DMS53 (cell line): ENCODE results near the gene PEX5L.

Experiments
- DNase-seq: peaks from one replicate; lab custom pipeline; 2025; lab: John Stamatoyannopoulos, UW

The PEX5L gene

DNA sequence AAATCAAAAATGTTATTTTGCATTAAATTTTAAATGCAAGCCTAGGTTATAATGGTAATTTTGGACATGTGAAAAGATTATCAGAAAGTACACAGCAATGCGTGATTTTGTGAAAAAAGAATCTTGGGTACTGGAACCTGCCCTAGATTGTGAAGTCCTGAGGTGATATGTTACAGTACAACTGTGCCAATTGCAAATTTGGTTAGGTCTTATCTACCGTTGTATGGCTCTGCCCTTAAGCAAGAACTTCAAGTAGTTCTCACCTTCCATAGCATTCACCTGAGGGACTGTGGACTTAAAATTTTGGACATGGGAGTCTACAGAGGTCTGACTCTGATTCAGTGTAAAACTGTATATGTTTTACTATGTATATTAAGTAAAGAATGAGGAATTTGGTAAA, 140.2 kb downstream of the PEX5L start:
- DNase-seq = no peak

DNA sequence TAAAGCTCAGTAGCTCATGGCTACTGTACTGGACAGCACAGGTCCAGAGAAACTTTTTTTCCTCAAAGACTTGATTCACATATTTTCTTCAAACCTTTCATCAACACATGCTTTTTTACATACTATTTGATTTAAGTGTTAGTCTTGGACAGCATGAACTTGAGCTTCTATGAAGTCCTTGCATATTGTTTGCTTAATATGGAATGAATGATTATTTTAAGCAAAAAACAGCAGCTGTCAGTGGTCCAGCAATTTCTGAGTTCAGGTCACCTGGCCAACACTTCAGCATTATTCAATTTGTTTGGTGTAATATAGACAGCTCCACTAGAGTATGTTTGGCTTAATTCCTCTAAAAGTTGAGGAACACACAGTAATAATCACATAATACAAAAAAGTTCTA, 141.4 kb downstream of the PEX5L start:
- no peak for DNase-seq

DNA sequence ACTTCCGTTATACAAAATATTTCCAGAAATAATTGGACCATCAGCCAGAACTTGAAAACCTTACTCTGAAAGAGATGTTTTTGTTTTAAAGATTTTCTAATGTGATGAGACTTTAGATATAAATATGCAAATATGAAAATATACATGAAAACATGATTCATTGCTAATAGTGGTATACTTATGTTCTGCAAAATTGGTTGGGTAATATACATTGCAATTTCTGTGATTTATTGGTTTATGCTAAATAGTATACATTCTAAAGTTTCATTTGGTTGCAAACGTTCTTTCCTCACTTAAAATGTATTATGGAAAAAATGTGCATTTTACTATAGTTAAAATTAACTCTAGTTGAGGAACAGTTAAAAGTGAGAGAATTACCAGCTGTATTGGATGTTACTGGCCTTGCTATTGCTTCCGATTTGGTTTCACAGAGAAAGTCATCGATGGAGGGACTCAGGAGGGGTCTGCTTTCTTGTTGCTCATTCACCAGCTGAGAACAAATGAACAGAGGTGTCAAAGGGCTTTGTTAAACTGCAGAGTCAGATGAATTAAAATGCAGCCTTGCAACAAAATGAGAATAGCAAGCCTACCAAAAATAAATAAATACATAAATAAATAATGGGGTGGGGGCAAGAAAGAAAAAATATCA, 149.3 kb downstream of the PEX5L start:
- no peak for DNase-seq

DNA sequence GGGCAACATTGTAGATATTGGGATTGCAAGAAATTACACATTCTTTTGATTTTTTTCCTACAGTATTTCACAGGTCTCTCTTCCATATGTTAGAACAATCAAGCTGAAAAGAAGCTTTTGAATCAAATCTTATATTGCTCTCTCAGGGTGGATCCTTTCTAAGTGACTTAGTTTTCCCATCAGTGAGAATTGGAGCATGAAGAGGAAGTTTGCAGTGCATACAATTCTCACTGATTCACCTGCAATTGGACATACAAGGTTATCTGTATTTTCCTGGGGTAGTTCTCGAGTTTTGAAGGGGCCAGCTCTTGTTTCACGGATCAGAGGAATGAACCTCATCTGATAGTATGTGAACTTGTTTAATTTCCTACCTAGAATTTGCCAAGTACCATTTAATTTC, 150.8 kb downstream of the PEX5L start:
- peak; percentile 5 for DNase-seq

DNA sequence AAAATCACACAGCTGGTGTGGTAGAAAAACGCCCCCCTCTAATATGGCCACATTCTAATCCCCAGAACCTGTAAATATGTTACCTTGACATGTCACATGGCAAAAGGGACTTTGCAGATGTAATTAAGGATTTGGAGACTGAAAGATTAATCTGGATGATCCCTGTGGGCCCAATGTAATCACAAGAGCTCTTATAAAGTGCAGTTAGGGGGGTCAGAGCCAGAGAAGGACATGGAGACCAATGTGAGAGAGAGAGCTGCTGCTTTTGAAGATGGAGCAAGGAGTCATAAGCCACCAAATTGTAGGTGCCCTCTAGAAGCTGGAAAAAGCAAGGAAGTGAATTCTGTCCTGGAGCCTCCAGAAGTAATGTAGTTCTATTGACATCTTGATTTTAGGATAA, 152.6 kb downstream of the PEX5L start:
- no peak for DNase-seq

DNA sequence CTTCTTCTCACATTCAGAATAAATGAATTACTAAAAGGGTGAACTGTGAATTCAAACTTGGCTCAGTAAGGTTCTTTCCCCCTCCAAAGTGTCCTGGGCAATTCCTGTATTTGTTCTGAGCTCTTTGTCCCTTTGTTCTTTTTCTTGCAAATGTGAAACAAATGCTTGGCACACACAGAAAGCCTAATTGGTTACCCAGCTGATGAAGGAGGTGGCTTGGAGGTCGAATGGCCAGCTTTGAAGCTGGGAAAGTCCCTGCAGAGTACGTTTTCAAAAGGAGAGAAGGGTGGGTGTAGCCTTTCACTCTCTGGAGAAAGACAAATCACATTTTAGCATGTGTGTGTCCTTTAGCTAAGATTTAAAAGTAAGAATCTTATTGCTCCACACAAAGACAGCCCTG, 154.4 kb downstream of the PEX5L start:
- DNase-seq = peak; percentile 6

DNA sequence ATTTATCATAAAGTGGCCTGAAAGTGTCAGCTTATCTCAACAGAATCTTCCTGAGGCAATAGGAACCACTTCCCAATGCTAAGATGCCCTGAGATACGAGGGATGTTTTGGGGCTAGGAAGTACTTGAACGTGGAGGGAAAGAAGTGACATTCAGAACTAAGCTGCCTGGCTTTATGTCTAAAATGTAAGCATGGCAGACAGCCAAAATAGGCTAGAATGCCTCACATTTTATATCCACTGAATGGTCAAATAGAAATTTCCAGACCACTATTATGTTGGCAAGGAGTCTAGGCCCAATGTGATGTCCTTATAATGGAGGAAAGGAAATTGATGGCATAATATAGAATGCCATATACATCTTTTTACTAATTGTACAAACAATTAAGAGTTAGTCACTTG, 154.9 kb downstream of the PEX5L start:
- DNase-seq = no peak

DNA sequence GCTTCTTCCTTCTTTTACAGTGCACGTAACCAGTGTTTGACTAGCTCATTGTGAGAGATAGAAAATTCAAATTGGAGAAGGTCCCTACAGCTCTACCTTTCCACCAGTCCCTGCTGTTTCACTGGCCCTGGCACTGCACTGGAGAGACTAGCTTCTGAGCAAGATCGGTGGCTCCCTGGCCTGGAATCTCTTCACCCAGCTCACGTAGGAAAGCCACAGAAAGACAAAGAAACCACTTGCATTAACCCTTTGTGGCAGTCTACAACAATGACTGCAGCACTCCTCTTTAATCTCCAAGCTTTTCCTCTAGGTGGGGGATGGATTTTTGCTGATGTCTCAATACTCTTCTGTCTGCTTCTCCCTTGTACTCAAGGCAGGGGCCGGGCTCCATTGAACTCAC, 155.9 kb downstream of the PEX5L start:
- no peak for DNase-seq

DNA sequence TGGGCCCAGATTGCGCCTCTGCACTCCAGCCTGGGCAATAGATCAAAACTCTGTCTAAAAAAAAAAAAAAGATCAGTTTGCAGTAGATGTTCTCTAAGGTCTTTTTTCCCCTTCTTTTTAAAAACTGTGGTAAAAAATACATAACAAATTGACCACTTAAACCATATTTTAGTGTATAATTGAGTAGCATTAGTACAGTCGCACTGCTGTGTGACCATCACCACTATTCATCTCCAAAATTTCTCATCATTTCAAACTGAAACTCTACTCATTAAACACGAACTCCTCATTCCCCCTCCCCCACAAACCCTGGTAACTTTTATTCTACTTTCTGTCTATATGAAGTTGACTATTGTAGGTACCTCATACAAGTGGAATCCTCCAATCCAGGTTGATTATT, 160.3 kb downstream of the PEX5L start:
- DNase-seq = no peak

DNA sequence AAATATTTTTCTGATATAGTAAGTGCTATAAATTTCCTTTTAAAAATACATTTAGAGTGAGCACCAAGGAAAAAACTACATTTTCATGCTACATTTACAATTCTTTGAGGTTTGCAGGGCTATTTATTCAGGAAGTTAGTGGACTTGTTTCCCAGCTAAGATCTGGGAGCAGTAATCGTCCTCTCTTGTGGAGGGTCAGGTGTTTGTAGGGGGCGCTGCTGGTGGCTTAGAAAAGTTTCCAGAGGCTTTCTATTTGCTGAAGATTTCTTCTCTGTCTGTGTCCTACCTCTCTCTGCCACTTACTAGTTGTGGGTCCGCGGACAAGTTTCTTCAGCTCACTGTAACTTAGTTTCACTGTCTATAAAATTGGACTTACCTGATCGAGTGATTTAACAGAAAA, 163.9 kb downstream of the PEX5L start:
- DNase-seq = no peak

DNA sequence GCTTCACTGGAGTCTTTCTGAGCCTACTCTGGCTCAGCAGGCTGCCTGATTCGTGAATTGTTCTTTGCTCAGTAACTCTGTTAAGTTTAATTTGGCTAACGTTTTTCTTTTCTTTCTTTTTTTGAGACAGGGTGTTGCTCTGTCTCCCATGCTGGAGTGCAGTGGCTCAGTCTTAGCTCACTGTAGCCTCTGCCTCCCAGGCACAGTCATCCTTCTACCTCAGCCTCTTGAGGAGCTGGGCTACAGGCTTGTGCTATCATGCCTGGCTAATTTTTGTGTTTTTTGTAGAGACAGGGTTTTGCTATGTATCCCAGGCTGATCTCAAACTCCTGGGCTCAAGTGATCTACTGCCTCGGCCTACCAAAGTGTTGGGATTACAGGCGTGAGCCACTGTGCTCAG, 165.0 kb downstream of the PEX5L start:
- no peak for DNase-seq

DNA sequence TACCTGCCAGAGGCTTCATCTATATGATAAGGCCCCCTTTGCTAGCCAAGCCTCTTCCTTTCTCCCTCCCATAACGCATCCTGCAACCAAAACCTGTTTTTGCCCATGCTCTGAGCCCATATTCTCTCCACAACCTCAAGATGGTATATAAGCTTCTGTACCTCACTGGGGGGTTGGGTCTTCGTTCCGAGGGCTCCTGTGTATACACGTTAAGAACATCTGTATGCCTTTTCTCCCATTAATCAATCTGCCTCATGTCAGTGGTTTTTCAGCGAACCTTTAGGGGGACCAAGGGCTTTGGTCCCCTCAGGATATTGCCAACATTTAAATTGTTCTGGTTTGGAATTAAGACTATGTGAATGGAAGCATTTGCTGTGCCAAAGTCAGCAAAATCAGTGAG, 168.0 kb downstream of the PEX5L start:
- no peak for DNase-seq

DNA sequence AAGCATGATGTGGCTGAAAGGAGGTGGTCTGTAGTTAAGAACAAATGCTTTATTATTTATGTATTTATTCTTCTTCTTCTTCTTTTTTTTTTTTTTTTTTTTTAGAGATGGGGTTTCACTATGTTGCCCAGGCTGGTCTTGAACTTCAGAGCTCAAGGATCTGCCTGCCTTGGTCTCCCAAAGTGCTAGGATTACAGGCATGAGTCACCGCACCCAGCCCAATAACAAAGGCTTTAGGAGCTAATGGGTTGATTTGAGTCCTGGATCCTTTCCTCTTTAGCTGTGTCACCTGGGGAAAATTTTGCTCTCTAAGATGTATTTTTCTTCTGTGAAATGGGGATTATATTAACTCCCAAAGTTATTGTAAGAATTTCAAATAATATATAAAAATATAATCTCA, 168.8 kb downstream of the PEX5L start:
- DNase-seq = no peak

DNA sequence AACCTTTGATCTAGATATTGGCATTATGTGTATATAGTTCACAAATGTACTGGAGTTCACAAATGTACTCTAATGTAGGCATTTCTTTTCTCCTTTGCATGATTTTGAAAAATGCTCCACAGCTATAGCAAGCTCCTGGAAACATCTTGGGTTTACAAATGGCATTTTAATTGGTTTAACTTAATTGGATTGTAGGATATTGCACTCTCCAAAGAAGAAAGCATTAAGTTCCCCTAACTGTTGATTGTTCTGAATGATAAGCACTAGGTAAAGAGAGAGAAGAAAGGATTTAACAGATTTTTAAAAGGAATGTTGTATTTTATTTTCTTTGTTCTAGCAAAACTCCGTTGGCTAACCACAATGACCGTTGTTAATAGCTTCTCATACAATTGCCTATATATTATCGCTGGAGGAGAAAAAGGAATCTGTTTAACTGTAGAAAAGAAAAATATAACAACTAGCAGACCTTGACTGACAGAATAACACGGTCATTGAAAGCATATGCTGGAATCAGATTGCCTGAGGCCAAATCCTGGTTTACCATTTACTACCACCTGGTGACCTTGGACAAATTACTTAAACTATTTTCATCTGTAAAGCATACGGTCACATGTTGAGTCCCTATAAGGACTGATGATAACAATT, 170.8 kb downstream of the PEX5L start:
- DNase-seq = no peak

DNA sequence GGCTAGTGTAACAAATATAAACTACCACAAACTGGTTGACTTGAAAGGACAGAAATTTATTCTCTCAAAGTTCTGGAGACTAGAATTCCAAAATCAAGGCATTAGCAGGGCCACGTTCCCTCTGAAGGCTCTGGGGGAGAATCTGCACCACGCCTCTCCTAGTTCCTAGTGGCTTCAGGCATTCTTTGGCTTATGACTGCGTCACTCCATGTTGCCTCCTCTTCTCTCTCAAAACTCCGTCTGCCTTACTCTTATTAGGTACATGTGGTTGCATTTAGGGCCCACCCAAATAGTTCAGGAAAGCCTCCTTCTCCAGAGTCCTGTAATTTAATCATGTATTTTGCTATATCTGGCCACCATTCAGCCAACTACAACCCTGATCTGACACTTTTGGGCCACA, 174.8 kb downstream of the PEX5L start:
- DNase-seq = no peak

DNA sequence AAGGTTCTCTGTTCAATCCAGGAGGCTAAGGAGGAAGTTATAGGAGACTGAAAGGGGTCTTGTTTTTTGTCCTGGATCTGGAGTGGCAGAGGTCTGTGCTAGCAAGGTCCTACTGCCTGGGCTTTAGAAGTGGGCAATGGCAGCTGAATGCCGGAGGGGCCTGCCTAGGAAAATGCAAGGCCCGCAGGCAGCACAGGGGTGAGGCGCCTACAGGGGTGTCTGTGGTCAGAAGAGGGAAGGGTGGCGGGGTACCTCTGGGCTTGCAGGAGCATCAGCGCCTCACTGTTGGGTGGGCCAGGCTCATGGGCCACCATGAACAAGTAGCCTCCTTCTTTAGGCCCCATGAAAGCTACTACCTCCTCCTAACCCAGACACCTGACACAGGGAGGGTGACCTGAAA, 175.4 kb downstream of the PEX5L start:
- DNase-seq = no peak

DNA sequence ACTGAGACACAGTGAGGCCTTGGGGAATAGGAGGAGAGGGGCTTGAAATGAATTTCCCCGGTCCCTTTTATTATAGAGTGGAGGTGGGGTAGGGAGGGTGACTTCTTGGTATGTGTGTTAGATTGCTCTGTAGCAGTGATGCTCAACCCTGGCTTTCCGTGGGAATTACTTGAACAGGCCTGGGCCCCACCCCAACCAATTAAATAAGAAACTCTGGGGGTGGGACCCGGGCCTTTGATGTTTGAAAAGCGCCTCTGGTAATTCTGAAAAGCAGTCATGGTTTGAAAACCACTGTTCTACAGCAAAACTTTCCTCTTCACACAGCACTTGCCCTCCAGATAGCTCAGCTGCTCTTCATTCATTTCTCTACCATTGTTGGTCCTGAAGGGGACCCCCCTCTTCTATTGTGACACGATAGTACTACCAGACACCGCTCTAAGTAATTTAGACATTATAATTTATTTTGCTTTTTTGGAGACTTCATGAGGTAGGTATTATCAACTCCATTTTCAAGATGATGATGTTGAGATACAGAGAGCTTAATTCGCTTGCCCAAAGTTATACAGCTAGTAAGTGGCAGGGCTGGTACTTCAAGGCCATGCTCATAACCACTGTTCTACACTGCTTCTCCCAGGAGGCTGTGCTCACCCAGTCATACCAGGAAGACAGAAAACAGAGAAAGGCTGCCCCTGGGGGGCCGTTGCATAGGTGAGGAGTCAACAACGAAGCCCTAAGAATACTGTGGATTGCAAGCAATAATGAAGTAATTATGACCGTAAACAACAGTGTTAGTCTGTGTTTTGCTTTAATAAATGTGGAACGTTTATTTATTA, 176.2 kb downstream of the PEX5L start:
- no peak for DNase-seq

DNA sequence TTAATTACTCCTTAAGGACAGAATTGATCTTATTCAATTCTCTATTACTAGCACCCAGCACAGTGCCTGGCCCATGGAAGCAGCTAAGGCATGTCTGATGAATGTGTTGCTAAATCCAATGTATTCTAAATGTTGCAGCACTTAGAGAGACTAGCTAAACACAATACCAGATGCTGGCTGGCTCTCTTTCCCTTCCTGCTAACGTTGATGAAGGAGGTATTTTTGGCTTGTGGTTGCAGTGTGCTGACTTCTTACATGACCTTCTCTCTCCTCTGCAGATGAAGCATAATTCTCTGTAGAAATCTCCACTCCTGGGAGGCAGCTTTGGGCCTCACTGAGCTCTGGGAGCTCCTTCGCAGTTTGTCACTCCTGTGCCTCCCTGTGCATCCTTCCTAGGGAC, 183.6 kb downstream of the PEX5L start:
- no peak for DNase-seq

DNA sequence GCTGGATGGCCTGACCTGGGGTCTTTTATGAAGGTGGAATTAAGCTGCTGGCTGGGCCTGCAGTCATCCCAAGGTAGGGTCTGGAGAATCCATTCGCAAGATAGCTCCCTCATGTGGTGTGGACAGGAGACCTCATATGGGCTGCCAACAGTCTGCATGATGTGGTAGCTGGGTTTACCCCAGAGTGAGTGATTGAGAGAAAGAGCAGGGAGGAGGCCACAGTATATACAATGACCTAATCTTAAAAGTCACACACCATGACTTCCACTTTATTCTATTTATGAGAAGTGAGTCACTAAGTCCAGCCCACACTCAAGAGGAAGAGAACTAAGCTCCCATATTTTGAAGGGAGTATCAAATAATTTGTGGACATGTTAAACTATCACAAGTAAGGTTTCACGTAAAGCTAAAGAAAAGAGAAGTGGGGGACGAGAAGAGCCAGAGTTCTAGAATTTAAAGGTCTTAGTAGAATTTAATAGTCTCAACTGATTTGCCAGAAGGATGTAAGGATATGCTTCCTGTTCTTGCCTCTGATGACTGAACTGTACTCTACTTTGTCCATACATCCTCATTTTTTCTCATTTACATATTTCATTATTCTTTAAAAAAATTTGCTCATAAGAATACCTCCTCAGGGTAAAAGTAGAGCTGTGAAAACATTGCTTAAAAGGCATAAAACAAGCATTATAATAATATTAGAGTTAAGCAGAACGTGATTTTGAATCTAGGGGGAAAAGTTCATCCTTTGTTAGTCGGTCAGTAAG, 184.4 kb downstream of the PEX5L start:
- DNase-seq = peak; percentile 47

DNA sequence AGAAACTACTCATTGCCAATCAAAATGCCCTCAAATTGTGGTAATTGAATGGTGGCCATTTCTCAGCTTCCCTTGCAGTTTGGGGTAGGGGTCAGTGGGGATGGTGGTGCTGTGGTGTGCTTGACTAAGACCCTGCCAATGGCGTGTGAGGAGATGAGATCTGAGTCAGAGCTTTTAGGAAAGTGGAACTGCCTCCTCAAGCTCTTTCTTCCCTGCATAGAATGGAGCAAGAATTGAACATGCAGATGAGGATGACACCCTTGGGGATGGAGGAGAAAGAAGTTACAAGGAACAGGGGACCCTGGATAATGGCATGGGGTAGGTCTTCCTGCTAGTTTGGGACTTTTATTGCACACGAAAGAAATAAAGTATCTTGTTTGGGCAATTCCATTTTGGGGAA, 188.0 kb downstream of the PEX5L start:
- DNase-seq = no peak

DNA sequence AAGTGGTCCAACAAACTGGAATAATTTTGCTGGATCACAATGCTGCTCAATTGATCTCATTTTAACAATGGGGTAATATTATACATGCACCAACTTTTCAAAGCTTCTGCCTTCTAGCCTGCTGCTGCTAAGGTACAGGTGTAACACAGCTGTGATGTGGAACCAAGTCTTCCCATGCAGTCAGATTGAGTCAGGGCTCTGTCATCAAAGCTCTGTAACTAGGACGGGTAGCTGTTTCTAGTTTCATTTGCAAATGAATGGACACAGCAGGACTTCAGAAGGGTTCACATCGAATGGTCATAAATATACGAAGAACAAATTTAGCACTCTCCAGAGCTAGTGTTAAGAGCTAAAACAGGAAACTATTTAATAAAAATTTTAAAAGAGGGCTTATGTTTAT, 194.7 kb downstream of the PEX5L start:
- no peak for DNase-seq

DNA sequence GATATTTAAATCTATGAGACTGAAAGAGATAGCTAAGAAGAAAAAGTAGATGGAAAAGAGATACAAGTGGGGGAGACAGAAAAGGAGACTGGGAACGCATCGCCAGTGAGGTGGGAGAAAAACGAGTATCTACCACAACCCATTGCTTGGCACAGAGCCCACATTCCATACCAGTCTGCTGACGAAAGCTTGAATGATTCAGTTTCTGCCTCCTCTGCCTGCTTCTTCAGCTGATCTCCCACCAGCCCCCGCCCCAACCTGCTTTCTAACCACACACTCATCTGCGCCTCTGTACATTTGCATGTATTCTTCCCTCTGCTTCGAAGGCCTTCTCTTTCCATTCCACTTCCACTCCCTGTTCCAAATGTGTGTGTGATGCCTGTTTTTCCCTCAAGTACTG, 195.8 kb downstream of the PEX5L start:
- DNase-seq = no peak

DNA sequence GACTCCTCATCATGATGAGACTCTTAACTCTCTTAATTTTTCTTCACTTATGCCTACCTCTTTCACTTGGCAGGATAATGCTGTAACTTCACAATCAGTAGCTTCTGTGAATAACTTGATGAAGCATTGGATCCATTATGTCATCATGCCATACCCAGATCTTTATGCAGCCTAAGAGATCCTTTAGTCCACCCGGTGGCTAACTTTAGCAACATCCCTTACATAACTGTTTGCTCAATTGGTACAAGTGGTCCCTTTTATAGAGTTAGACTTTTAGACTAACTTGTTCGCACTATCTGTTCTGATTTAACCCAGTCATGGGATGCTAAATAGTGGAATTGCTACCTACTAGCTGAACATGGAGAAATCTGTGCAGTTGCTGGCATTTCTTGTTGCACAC, 199.4 kb downstream of the PEX5L start:
- peak; percentile 5 for DNase-seq
